Ovary (tissue), 9 donors: ENCODE data around the gene MROH7. TPM values are rescaled to one million over a fixed set of nuclear protein-coding genes. Genes with fewer than 3 reads are reported as not detected.
A peak's percentile ranks its signal among the peaks of the same experiment; 100 is the strongest.

Source experiments
- DNase-seq, 5 donors: peaks; one replicate each; pipeline ENCODE4 v3.0.0-alpha.2; 2019 to 2020
- H3K27ac ChIP-seq, 2 donors: fragments of 200-600 bp; one replicate each; pipeline versions ENCODE4 v1.5.1 to v1.8.0; 2019 to 2022
- H3K27me3 ChIP-seq: fragments of 200-600 bp; one replicate; pipeline ENCODE4 v1.8.0; 2022
- H3K36me3 ChIP-seq: fragments of 200-600 bp; sonication (generic); one replicate; pipeline ENCODE4 v1.5.1; 2019
- H3K4me1 ChIP-seq: one replicate; pipeline ENCODE4 v1.8.1; 2013; ENCODE audit warnings: mild to moderate bottlenecking, moderate library complexity; ENCODE audit not compliant: insufficient read depth
- H3K4me3 ChIP-seq: fragments of 200-600 bp; sonication (generic); one replicate; pipeline ENCODE4 v1.5.1; 2017
- H3K9me3 ChIP-seq, 2 donors: fragments of 200-600 bp in 1 of 2; sonication (generic) in 1 of 2; one replicate each; pipeline versions ENCODE4 v1.5.1 to v1.8.1; 2013 to 2019; ENCODE audit warnings: mild to moderate bottlenecking in 1 of 2, moderate library complexity in 1 of 2
- CTCF ChIP-seq, 3 donors: fragments of 450-650 bp in 2 of 3; fragments of 200-600 bp in 1 of 3; IDR thresholded peaks; one replicate each; pipeline versions ENCODE4 v1.5.1 to v1.8.0; 2016 to 2022; ENCODE audit warnings: antibody characterized with exemption in 3 of 3, mild to moderate bottlenecking in 1 of 3
- EP300 ChIP-seq: sonication (generic); formaldehyde crosslinking; IDR thresholded peaks from one replicate; pipeline ENCODE4 v1.6.1; 2017; ENCODE audit warnings: antibody characterized with exemption
- POLR2A ChIP-seq: fragments of 450-650 bp; IDR thresholded peaks from one replicate; pipeline ENCODE4 v1.6.1; 2017; ENCODE audit warnings: antibody characterized with exemption, mild to moderate bottlenecking, moderate library complexity
- WGBS, 3 donors: extraction: QIAGEN DNeasy Blood & Tissue Kit in 1 of 3; methylation state at CpG; one replicate each; pipeline versions ENCODE4 v1.1.5 to v1.1.7; 2013 to 2017; 5-methylcytosine and 5-hydroxymethylcytosine counted together
- intact Hi-C, 4 donors: fragments of 100-400 bp; cut with DNase I; formaldehyde crosslinking; loops; one replicate each; pipeline versions ENCODE4 v1.11.0 to v1.15.1; 2022 to 2023
- polyA plus RNA-seq, 2 donors: library from polyadenylated mRNA; stranded (reverse); fragments of 200-250 nt in 1 of 2; fragments of 350-450 nt in 1 of 2; fragmentation: Illumina TruSeq in 1 of 2; extraction: RNeasy Lipid Tissue Mini Kit (QIAGEN cat#74804) in 1 of 2; gene quantifications; one replicate each; pipeline ENCODE4 v1.2.3, GENCODE V29; 2013 to 2014
- total RNA-seq, 7 donors: library from RNA; depleted of rRNA in 2 of 7; stranded (reverse); fragments of >200 nt in 2 of 7; fragmentation: NEBNext Ultra II Directional in 3 of 7; extraction: Animal tissue kit (Norgen Biotek cat#: 25700) in 3 of 7; gene quantifications; one replicate each; pipeline versions ENCODE4 v1.1.0 to v1.2.4, GENCODE V29; 2016 to 2023
- donor health status: DM: no; HTN: no; CAD: no; lungs with moderate emphysema.
- donor health status: DM: no; HTN: no; CAD: no.
- donor health status: Bipolar disorder and iron deficiency.
- donor health status: DM: yes; HTN: yes; CAD: no.
- donor health status: DM: no; HTN: no; CAD: no.
- donor health status: DM: yes; HTN: yes; CAD: no.

Gene MROH7
- total and polyA plus RNA-seq, 9 donors = 3.1 to 20.9 (median 9.3) TPM

- Histone ChIP-seq H3K4me1 (peaks cover 3% of the 10 kb centered on the region), H3K4me3 (peak within 1 kb of the TSS; percentile 93), H3K9me3 (no peaks in the 10 kb centered on the region), H3K27ac (peak within 1 kb of the TSS; percentile 17 to 18), H3K36me3 (no peaks in the 10 kb centered on the region), H3K27me3 (no peaks in the 10 kb centered on the region)
- peak; percentile 75 to 89 (median 85) for DNase-seq
- intact Hi-C loops = no loop called here
- WGBS, 3 donors = 0 to 1% (median 0%) methylated on average over 50 to 51 of the region's 51 CpGs
- no peak for TF ChIP-seq EP300
- peak in 1 of 3 donors; percentile 16 for TF ChIP-seq CTCF (IDR thresholded peaks at IDR 0.05)
- TF ChIP-seq POLR2A = peak; percentile 60
Measured at GRCh38 chr1:54715493-54716298, 74.1 kb downstream of the MROH7 start, which contains the start of gene TTC4. TSS of gene TTC4 (plus strand) at chr1:54715861. CDS start at chr1:54715909, 48 bp downstream.

DNA sequence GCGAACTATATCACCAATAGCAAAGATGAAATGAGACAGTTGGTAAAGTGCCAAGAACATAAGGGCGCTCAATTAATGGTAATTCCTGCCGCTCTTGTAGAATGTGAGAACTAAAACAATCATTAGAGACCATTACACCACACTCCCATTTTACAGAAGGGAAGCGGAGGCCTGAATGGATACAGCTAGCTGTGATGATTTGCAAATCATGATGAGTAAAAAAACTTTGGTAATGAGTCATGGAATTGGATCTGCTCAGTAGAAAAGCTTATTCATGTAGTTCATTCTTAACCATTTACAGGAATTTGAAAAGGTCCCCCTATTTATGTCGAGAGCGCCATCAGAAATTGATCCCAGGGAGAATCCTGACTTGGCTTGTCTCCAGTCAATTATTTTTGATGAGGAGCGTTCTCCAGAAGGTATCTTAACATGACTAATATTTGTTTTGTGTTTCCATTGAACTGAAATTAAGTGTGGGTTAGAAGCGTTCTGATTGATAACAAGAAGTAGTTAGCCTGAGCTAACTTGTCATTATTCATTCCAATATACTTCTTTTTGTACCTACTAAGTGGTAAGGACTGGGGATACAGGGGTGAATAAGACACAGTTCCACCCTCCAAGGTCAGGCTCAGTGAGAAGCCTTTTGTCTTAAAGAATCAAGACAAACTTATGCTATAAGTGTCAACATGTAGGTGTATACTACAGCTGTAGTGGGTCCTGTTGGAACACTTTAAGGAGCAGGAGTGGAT is 74.9 kb downstream of the MROH7 start:
- H3K4me3 ChIP-seq = peak overlapping the region; percentile 93
- H3K36me3 ChIP-seq = no peaks in the 10 kb centered on the region
- H3K27me3 ChIP-seq = no peaks in the 10 kb centered on the region
- H3K4me1 ChIP-seq = peaks cover 3% of the 10 kb centered on the region
- no peak for DNase-seq
- H3K27ac ChIP-seq = peak overlapping the region in 1 of 2 donors; percentile 18
- H3K9me3 ChIP-seq = no peaks in the 10 kb centered on the region
- WGBS, 3 donors = 29 to 35% (median 33%) methylated on average over 8 of the region's 8 CpGs
- TF ChIP-seq EP300 (no peak), POLR2A (no peak), CTCF (IDR thresholded peaks at IDR 0.05) (no peak)
- intact Hi-C loops = no loop called here

DNA sequence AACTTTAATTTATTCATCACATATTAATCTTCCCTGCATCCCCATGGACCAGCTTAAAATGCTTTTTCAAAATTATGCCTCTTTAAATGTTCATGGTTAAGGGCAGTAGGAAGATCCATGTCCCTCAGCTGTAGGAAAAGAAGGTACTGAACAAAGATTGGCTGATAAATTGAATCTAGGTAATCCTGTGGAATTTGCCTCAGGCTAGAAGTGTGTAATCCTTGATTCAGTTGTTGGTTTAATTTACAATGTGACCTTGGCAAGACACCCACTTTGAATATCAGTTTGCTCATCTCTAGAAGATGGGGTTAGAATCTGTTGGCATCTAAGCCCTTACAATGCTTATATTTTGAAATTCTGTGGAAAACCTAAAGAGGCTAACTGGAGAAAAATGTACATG is 80.1 kb downstream of the MROH7 start:
- Histone ChIP-seq H3K4me3 (no peak overlapping the region), H3K27me3 (no peaks in the 10 kb centered on the region), H3K36me3 (no peaks in the 10 kb centered on the region), H3K4me1 (no peaks in the 10 kb centered on the region), H3K9me3 (no peaks in the 10 kb centered on the region), H3K27ac (no peak overlapping the region)
- intact Hi-C loops = no loop called here
- no peak for DNase-seq
- TF ChIP-seq EP300 (no peak), CTCF (IDR thresholded peaks at IDR 0.05) (no peak)

DNA sequence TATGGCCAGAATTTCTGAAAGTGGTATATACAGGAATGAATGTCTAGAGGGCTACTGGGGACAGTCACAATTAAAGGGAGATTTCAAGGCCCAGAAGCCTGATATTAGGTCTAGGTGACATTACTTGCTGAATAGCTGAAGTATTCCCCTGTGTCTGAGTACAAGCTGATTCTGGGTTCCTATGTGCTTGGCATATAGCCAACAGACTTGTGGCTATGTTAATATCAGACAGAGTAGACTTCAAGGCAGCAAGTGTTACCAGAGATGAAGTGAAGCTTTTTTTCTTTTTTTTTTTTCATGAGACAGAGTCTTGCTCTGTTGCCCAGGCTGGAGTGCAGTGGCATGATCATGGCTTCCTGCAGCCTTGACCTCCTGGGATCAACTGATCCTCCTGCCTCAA is 82.4 kb downstream of the MROH7 start:
- H3K4me3 ChIP-seq = no peak overlapping the region
- no peaks in the 10 kb centered on the region for H3K4me1 ChIP-seq
- TF ChIP-seq POLR2A (no peak), CTCF (IDR thresholded peaks at IDR 0.05) (no peak), EP300 (no peak)
- no peaks in the 10 kb centered on the region for H3K9me3 ChIP-seq
- no peaks in the 10 kb centered on the region for H3K27me3 ChIP-seq
- no peak overlapping the region for H3K27ac ChIP-seq
- no peak for DNase-seq
- intact Hi-C loops = no loop called here
- H3K36me3 ChIP-seq = no peaks in the 10 kb centered on the region
